Raji (cell line): ENCODE data around the gene RASSF1.

ENCODE experiments used
- POLR2A ChIP-seq: IDR thresholded peaks from 2 replicates; pipeline ENCODE4 v1.6.1; 2011; ENCODE audit warnings: low read depth, low read length, control low read depth; ENCODE audit not compliant: insufficient read depth

The RASSF1 gene

GRCh38 chr3:50294492-50295403 is 45.9 kb downstream of the RASSF1 start:
- no peak for TF ChIP-seq POLR2A

DNA sequence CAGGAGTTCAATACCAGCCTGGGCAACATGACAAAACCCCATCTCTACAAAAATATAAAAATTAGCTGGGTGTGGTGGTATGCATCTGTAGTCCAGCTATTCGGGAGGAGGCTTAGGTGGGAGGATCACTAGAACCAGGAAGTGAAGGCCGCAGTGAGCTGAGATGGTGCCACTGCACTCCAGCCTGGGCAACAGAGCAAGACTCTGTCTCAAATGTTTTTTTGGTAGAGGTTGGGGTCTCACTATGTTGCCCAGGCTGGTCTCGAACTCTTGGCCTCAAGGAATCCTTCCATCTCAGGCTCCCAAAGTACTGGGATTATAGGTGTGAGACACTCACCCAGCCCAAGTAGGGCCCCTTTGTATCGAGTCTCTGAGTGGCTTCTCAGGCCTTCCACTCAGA is 46.5 kb downstream of the RASSF1 start:
- TF ChIP-seq POLR2A: no peak

DNA sequence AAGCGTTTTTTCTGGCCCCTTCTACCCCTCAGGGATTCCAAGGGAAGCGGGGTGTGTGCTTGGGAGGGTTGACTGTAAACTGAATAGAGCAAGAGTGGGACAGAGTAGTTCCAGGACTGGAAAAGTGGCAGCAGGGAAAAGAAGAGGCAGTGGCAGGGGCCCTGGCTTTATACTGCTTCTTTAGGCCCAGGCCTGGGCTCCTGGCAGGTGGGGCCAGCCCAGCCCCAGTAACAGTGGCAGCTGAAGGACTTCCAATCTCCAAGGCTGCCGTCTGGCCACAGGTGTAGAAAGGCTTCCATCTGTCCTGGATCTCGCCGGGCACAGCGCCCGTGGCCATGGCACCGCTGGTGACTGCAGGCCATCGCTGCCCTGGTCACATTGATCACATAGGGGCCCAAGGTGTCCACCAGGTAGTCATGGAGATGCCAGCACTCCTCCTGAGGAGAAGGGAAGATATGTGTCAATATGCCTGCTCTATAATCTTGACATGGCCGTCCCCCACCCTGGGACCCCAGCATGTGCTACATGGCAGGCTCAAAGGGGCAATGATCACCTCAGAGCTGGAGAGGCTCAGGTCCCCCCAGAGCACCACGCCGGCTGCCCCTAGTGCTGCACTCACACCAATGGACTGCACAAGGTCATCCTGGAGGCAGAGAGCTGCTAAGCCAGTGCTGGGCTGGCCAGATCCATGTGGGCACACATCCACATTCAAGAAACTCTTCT is 47.4 kb downstream of the RASSF1 start:
- TF ChIP-seq POLR2A: no peak

- peak; percentile 88 for TF ChIP-seq POLR2A
Observed at GRCh38 chr3:50292159-50293078, 48.2 kb downstream of the RASSF1 start, which contains the start of gene IFRD2. Gene IFRD2, minus strand, starts transcription at chr3:50292429. Its CDS starts 155 bp downstream, at chr3:50292274.

DNA sequence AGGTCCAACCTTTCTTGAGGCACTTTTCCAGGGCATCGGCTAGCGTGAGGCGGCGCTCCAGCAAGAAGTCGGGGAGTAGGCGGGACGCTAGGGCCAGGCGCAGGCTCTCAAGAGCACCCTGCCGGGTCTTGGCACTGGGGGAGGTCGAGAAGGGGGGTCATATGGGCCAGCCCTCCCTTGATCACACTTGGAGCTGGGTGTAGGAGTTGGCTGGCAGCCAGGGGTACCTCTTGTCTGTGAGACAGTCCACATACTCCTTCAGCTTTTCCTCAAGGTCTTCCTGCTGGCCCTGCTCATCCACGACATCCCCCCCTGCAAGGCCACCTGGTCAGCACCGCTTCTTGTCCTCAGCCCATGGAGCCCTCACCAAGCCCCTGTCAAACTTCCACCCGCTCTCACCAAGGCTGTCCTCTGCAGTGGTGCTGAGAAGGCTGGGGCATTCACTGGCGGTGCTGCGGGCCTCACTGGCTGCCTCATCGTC is 50.4 kb downstream of the RASSF1 start:
- TF ChIP-seq POLR2A: no peak

DNA sequence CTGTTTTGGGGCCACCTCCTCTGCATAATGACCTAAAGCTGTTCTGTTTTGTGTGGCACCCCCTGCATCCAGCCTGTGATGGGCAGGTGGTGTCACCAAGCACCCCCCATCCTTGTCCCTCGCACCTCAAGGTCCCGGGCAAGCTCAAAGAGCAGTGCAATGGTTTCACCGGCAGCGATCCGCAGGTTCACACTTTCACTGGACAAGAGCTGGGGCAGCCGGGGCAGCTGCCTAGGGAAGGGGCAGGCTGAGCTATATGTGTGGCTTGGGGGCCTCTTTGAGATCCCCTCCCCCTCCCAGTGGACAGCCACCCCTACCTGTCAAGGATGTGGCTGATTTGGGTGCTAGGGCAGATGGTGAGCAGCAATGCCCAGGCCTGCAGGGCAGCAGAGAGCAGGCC is 51.5 kb downstream of the RASSF1 start:
- TF ChIP-seq POLR2A: no peak

DNA sequence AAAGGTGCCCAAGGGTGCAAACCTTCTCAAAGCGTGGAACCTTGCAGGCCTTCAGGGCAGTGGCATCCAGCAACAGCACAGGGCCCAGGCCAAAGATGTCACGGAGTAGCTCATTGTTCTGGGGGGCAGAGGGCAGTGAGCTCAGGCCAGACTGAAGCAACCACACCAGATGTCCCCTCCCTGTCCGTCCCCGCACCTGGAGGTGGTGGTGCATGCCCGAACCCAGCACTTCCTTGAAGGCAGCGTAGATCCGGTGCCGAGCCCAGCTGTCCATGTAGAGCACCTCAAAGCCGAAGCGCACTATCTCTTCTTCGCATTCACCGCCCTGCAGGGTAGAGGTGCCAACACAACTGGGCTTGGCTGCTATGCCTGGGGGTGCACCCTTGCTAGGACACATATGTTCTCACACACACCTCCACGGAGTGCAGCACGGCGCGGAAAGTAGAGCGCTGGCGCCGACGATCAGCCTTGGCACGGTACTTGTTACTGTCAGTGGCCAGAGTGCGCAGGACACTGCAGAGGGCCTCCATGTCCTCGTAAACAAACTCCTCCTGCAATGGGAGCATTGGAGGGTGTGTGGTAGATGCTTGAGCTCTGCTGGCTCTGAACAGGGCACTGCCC is 52.1 kb downstream of the RASSF1 start:
- no peak for TF ChIP-seq POLR2A

GRCh38 chr3:50287262-50287661 is 53.4 kb downstream of the RASSF1 start:
- TF ChIP-seq POLR2A: no peak

DNA sequence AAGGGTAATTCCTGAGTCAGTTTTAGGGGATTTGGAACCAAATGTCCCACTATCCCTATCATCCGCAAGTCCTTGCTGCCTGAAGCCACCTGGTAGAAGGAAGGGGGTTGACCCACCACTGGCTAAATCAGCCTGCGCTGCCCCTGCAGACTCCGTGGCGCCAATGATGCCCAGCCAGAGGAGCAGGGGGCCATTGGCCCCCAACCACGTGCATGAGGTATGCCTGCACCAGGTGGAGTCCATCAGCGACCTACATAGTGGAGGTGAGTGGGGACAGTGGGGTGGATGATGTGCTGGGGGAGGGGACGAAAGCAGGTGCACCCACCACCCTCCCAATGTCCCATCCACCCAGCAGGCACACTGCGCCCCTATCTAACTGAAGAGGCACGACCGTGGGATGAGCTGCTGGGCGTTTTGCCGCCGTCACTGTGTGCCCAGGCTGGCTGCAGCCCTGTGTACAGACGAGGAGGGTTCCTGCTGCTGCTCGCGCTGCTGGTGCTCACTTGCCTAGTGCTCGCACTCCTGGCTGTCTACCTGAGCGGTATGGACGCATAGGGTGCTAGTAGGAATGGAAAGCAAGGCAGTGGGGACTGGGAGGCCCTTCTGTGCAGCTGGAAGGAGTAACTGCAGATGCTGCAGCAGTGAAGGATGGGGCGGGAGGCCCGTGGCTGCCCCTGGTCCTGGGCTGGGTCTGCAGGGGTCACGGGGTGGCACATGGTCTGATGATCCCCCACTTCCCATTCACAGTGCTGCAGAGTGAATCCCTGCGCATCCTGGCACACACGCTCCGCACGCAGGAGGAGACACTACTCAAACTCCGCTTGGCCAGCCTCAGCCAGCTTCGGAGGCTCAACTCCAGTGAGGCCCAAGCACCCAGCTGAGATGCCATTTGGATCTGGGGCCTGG is 54.1 kb downstream of the RASSF1 start:
- TF ChIP-seq POLR2A: no peak
